IMR-90 (cell line): ENCODE data around the gene PTX3. TPM values are rescaled to one million over a fixed set of nuclear protein-coding genes. Genes with fewer than 3 reads are reported as not detected.

Source experiments
- ATAC-seq: fragments of 200-7000 bp; cut with Tn5 transposase; 2 replicates; pipeline ENCODE4 v1.9.1; 2020; ENCODE audit warnings: low read depth, mild to moderate bottlenecking, moderate library complexity
- BruUV-seq: library from RNA; stranded (reverse); fragments of 400-500 nt; replicated peaks from 2 replicates; lab custom pipeline; 2021; lab: Mats Ljungman, UMichigan
- CTCF ChIA-PET: fragments of 300-600 bp; formaldehyde crosslinking; extraction: SDS; loops from one replicate; lab custom pipeline; 2021; ENCODE audit warnings: antibody characterized with exemption; lab: Yijun Ruan, JAX
- POLR2A ChIA-PET: fragments of 300-600 bp; sonication (Branson Sonifier 250); formaldehyde crosslinking; loops from one replicate; lab custom pipeline; 2022; ENCODE audit warnings: antibody characterized with exemption; ENCODE audit not compliant: unreplicated experiment; lab: Charles Lee
- DNase-seq: peaks from one replicate; pipeline ENCODE4 v3.0.0; 2013
- H2AFZ ChIP-seq: replicated peaks from 2 replicates; pipeline ENCODE3; 2013; ENCODE audit warnings: low read length, mild to moderate bottlenecking; ENCODE audit not compliant: poor library complexity
- H2AK5ac ChIP-seq: 2 replicates; pipeline ENCODE4 v1.6.1; 2013; ENCODE audit warnings: low read depth, low read length, inconsistent platforms
- H2AK9ac ChIP-seq: replicated peaks from 2 replicates; pipeline ENCODE3; 2013; ENCODE audit warnings: mild to moderate bottlenecking, low read depth, low read length, moderate library complexity; ENCODE audit not compliant: poor library complexity
- H2BK120ac ChIP-seq: 2 replicates; pipeline ENCODE4 v1.6.1; 2013; ENCODE audit warnings: low read depth, low read length, inconsistent platforms
- H2BK15ac ChIP-seq: 3 replicates; pipeline ENCODE4 v1.6.1; 2013; ENCODE audit warnings: low read depth, low read length, inconsistent platforms
- H2BK20ac ChIP-seq: 2 replicates; pipeline ENCODE4 v1.6.1; 2013; ENCODE audit warnings: low read depth, mild to moderate bottlenecking, inconsistent platforms, low read length, moderate library complexity
- H2BK5ac ChIP-seq: 2 replicates; pipeline ENCODE4 v1.6.1; 2013; ENCODE audit warnings: mild to moderate bottlenecking, low read depth, low read length, inconsistent platforms; ENCODE audit not compliant: poor library complexity, severe bottlenecking
- H3K14ac ChIP-seq: replicated peaks from 2 replicates; pipeline ENCODE4 v1.6.1; 2013; ENCODE audit warnings: low read depth, low read length, inconsistent platforms
- H3K18ac ChIP-seq: 2 replicates; pipeline ENCODE4 v1.6.1; 2013; ENCODE audit warnings: low read depth, low read length, control low read depth
- H3K23ac ChIP-seq: 2 replicates; pipeline ENCODE4 v1.6.1; 2013; ENCODE audit warnings: low read depth, low read length, inconsistent platforms
- H3K27ac ChIP-seq: 2 replicates; pipeline ENCODE4 v1.5.1; 2013; ENCODE audit warnings: mild to moderate bottlenecking, control low read depth, low read length; ENCODE audit not compliant: insufficient read depth
- H3K27me3 ChIP-seq: 2 replicates; pipeline ENCODE4 v1.6.1; 2013; ENCODE audit warnings: low read length; ENCODE audit not compliant: control insufficient read depth, insufficient read depth
- H3K36me3 ChIP-seq: 2 replicates; pipeline ENCODE4 v1.6.1; 2013; ENCODE audit warnings: low read length, mixed read lengths; ENCODE audit not compliant: control insufficient read depth, insufficient read depth
- H3K4ac ChIP-seq: 2 replicates; pipeline ENCODE4 v1.6.1; 2013; ENCODE audit warnings: low read depth, low read length, inconsistent platforms
- H3K4me1 ChIP-seq: 2 replicates; pipeline ENCODE4 v1.6.1; 2013; ENCODE audit warnings: low read length, mixed read lengths; ENCODE audit not compliant: control insufficient read depth, insufficient read depth
- H3K4me2 ChIP-seq: 2 replicates; pipeline ENCODE4 v1.6.1; 2013; ENCODE audit warnings: low read depth, mild to moderate bottlenecking, control low read depth, low read length, moderate library complexity
- H3K4me3 ChIP-seq: 2 replicates; pipeline ENCODE4 v1.5.1; 2013; ENCODE audit warnings: low read depth, mild to moderate bottlenecking, control low read depth, low read length, moderate library complexity; ENCODE audit not compliant: insufficient read depth
- H3K56ac ChIP-seq: 2 replicates; pipeline ENCODE4 v1.6.1; 2013; ENCODE audit warnings: low read length, inconsistent platforms; ENCODE audit not compliant: insufficient read depth; ENCODE audit errors: extremely low read depth
- H3K79me1 ChIP-seq, 2 experiments: 2 replicates each; pipeline ENCODE4 v1.6.1; 2013; ENCODE audit warnings: low read length in 2 of 2, inconsistent platforms in 1 of 2, low read depth in 1 of 2
- H3K9ac ChIP-seq: 2 replicates; pipeline ENCODE4 v1.6.1; 2013; ENCODE audit warnings: low read depth, low read length, control low read depth
- H3K9me1 ChIP-seq: 2 replicates; pipeline ENCODE4 v1.6.1; 2013; ENCODE audit warnings: low read length, inconsistent platforms; ENCODE audit not compliant: insufficient read depth
- H3K9me3 ChIP-seq: 2 replicates; pipeline ENCODE4 v1.6.1; 2013; ENCODE audit warnings: low read length; ENCODE audit not compliant: control insufficient read depth, insufficient read depth
- H4K20me1 ChIP-seq: 2 replicates; pipeline ENCODE4 v1.6.1; 2013; ENCODE audit warnings: low read length, inconsistent platforms; ENCODE audit not compliant: insufficient read depth
- H4K5ac ChIP-seq: 2 replicates; pipeline ENCODE4 v1.6.1; 2013; ENCODE audit warnings: mild to moderate bottlenecking, low read depth, low read length, control low read depth
- H4K8ac ChIP-seq, 2 experiments: 2 replicates each; pipeline ENCODE4 v1.6.1; 2013; ENCODE audit warnings: low read depth in 2 of 2, low read length in 2 of 2, control low read depth in 1 of 2, inconsistent platforms in 1 of 2
- H4K91ac ChIP-seq: 2 replicates; pipeline ENCODE4 v1.6.1; 2013; ENCODE audit warnings: low read depth, low read length, inconsistent platforms; ENCODE audit not compliant: insufficient read depth
- BHLHE40 ChIP-seq: fragments of 150-350 bp; IDR thresholded peaks from 2 replicates; pipeline ENCODE4 v1.6.1; 2016; ENCODE audit warnings: mild to moderate bottlenecking, low read depth, low read length
- CEBPB ChIP-seq: IDR thresholded peaks from 2 replicates; pipeline ENCODE4 v1.6.1; 2012; ENCODE audit warnings: low read depth, low read length, improper control_type of control experiment
- CHD1 ChIP-seq: IDR thresholded peaks from 2 replicates; pipeline ENCODE4 v1.6.1; 2012; ENCODE audit warnings: low read depth, low read length, improper control_type of control experiment
- ELK1 ChIP-seq: fragments of 150-350 bp; IDR thresholded peaks from 2 replicates; pipeline ENCODE4 v1.6.1; 2016; ENCODE audit warnings: low read depth, mild to moderate bottlenecking, low read length, moderate library complexity, borderline replicate concordance
- FOS ChIP-seq: fragments of 150-350 bp; IDR thresholded peaks from 2 replicates; pipeline ENCODE4 v1.6.1; 2016; ENCODE audit warnings: low read depth, low read length
- MAFK ChIP-seq: IDR thresholded peaks from 2 replicates; pipeline ENCODE4 v1.6.1; 2012; ENCODE audit warnings: low read depth, low read length, improper control_type of control experiment
- MAZ ChIP-seq: IDR thresholded peaks from 2 replicates; pipeline ENCODE4 v1.6.1; 2012; ENCODE audit warnings: low read depth, mild to moderate bottlenecking, low read length, improper control_type of control experiment, moderate library complexity, borderline replicate concordance
- MXI1 ChIP-seq: IDR thresholded peaks from 2 replicates; pipeline ENCODE4 v1.6.1; 2012; ENCODE audit warnings: low read depth, mild to moderate bottlenecking, low read length, moderate library complexity, borderline replicate concordance
- NFE2L2 ChIP-seq: fragments of 150-350 bp; IDR thresholded peaks from 2 replicates; pipeline ENCODE4 v1.6.1; 2016; ENCODE audit warnings: low read depth, mild to moderate bottlenecking, low read length
- POLR2A ChIP-seq: IDR thresholded peaks from 2 replicates; pipeline ENCODE4 v1.6.1; 2012; ENCODE audit warnings: mild to moderate bottlenecking, low read depth, low read length
- RAD21 ChIP-seq: IDR thresholded peaks from 2 replicates; pipeline ENCODE4 v1.6.1; 2012; ENCODE audit warnings: low read length, improper control_type of control experiment
- RCOR1 ChIP-seq: IDR thresholded peaks from 2 replicates; pipeline ENCODE4 v1.6.1; 2012; ENCODE audit warnings: mild to moderate bottlenecking, low read length, improper control_type of control experiment; ENCODE audit not compliant: insufficient replicate concordance
- RFX5 ChIP-seq: IDR thresholded peaks from 2 replicates; pipeline ENCODE4 v1.8.0; 2012; ENCODE audit warnings: low read depth, mild to moderate bottlenecking, low read length, moderate library complexity
- USF2 ChIP-seq: fragments of 150-350 bp; IDR thresholded peaks from 2 replicates; pipeline ENCODE4 v1.6.1; 2017; ENCODE audit warnings: mild to moderate bottlenecking, antibody characterized with exemption, low read length, low read depth
- WGBS, 2 experiments: methylation state at CpG; one replicate each; pipeline versions ENCODE4 v1.1.5 to v1.1.7; 2013; ENCODE audit warnings: missing lambda C conversion rate in 2 of 2; ENCODE audit not compliant: insufficient read length in 1 of 2; ENCODE audit errors: extremely low coverage in 2 of 2; 5-methylcytosine and 5-hydroxymethylcytosine counted together
- dilution Hi-C: fragments of 300-500 bp; cut with HindIII; formaldehyde crosslinking; loops from one replicate; pipeline ENCODE4 v1.14.3; 2018; ENCODE audit warnings: low sequenced_read_pairs; ENCODE audit not compliant: unreplicated experiment
- in situ Hi-C: fragments of 300-500 bp; cut with MboI; formaldehyde crosslinking; loops from 3 replicates; pipeline ENCODE4 v1.14.3; 2019; ENCODE audit warnings: low sequenced_read_pairs, inconsistent platforms, mixed read lengths
- intact Hi-C: fragments of 100-400 bp; cut with micrococcal nuclease; formaldehyde crosslinking; loops from 2 replicates; pipeline ENCODE4 v1.10.0; 2022
- polyA plus RNA-seq, 3 experiments: library from polyadenylated mRNA; depleted of rRNA; stranded (reverse); fragments of >200 nt; gene quantifications; 2 replicates each; pipeline ENCODE4 v1.2.3, GENCODE V29; 2012; ENCODE audit warnings: low replicate concordance in 1 of 3
- total RNA-seq: library from RNA; depleted of rRNA; stranded (reverse); fragments of >200 nt; gene quantifications from 2 replicates; pipeline ENCODE4 v1.2.3, GENCODE V29; 2012
- TF ChIP-seq, protein P1 (sequence below): conservative IDR thresholded peaks from 2 replicates; pipeline ENCODE4 v1.5.1; 2012; ENCODE audit warnings: mild to moderate bottlenecking, low read depth, low read length, improper control_type of control experiment

PTX3 gene
- total and polyA plus RNA-seq, 2 of the 4 experiments (the other 2 are of a cell fraction): 97.9 to 135 TPM

- Histone ChIP-seq H3K56ac (no peak overlapping the region), H3K4ac (peak overlapping the region; percentile 63; the same call in 1 of the 2 replicates), H3K9me3 (no peaks in the 10 kb centered on the region), H3K27me3 (no peaks in the 10 kb centered on the region), H2AK9ac (no peak overlapping the region), H3K4me2 (no peak overlapping the region), H4K91ac (peak overlapping the region; percentile 48; the same call in 1 of the 2 replicates), H4K20me1 (no peaks in the 10 kb centered on the region), H2AFZ (no peak overlapping the region), H3K4me3 (no peak overlapping the region), H2BK5ac (no peak overlapping the region), H3K18ac (no peak overlapping the region), H3K14ac (peak overlapping the region; percentile 49; the same call in 1 of the 2 replicates), H3K9ac (no peak overlapping the region), H3K79me1 (peaks cover 0 to 12% of the 10 kb centered on the region in 2 experiments; a peak in 2 of 4 replicates), H2AK5ac (peak overlapping the region; percentile 29; the same call in 1 of the 2 replicates), H3K36me3 (no peaks in the 10 kb centered on the region), H2BK15ac (peak overlapping the region; percentile 21; the same call in 1 of the 3 replicates), H3K23ac (peak overlapping the region; percentile 32; the same call in 1 of the 2 replicates), H3K4me1 (peaks cover under 1% of the 10 kb centered on the region; the same call in 1 of the 2 replicates), H3K9me1 (peaks cover 11% of the 10 kb centered on the region), H4K8ac (peak overlapping the region in 1 of 2 experiments; percentile 39; a peak in 1 of 4 replicates), H4K5ac (no peak overlapping the region), H2BK120ac (peak overlapping the region; percentile 71), H3K27ac (no peak overlapping the region), H2BK20ac (peak overlapping the region; percentile 64)
- no CpG with 5 or more reads among the region's 2 CpGs for WGBS, 2 experiments
- dilution Hi-C loops (no loop called here), in situ Hi-C loops (no loop called here), intact Hi-C loops (loop anchor here (5.0 kb wide), 1 partner anchor 46 kb away; no protein-coding TSS in a partner anchor)
- no peak for ATAC-seq
- BruUV-seq: no TSS peak
- TF ChIP-seq CHD1 (no peak), MAZ (no peak), FOS (no peak), ELK1 (no peak), BHLHE40 (no peak), RFX5 (no peak), RCOR1 (no peak), MXI1 (no peak), USF2 (no peak), CEBPB (no peak), MAFK (no peak), NFE2L2 (no peak), RAD21 (no peak), POLR2A (no peak)
- TF ChIP-seq, protein P1, sequence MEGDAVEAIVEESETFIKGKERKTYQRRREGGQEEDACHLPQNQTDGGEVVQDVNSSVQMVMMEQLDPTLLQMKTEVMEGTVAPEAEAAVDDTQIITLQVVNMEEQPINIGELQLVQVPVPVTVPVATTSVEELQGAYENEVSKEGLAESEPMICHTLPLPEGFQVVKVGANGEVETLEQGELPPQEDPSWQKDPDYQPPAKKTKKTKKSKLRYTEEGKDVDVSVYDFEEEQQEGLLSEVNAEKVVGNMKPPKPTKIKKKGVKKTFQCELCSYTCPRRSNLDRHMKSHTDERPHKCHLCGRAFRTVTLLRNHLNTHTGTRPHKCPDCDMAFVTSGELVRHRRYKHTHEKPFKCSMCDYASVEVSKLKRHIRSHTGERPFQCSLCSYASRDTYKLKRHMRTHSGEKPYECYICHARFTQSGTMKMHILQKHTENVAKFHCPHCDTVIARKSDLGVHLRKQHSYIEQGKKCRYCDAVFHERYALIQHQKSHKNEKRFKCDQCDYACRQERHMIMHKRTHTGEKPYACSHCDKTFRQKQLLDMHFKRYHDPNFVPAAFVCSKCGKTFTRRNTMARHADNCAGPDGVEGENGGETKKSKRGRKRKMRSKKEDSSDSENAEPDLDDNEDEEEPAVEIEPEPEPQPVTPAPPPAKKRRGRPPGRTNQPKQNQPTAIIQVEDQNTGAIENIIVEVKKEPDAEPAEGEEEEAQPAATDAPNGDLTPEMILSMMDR: no peak
- ChIA-PET POLR2A (no interaction called here), CTCF (no interaction called here)
- peak; percentile 39 for DNase-seq
Measured at GRCh38 chr3:157418104-157418503, 18.5 kb upstream of the PTX3 start.
